ENCODE results near the gene PMM1.

DNA sequence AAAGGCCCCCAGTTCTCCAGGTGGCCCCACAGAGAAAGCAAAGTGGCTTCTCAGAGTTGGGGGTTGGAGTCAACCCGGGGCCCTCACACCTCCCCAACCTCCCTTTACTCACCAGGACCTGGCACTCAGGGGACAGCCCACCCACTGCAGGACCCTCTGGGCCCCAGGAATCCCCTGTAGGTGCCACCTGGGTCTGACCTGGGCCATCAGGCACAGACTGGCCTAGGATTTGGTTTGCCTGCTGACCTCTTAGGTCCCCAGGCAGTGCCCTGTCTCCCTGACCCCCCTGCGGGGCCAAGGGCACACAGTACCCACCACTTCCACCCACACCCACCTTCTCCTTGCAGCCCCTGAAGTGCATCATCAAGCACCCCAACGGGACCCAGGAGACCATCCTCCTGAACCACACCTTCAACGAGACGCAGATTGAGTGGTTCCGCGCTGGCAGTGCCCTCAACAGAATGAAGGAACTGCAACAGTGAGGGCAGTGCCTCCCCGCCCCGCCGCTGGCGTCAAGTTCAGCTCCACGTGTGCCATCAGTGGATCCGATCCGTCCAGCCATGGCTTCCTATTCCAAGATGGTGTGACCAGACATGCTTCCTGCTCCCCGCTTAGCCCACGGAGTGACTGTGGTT lies 61.4 kb downstream of the PMM1 start:
- TF ChIP-seq, protein P1, sequence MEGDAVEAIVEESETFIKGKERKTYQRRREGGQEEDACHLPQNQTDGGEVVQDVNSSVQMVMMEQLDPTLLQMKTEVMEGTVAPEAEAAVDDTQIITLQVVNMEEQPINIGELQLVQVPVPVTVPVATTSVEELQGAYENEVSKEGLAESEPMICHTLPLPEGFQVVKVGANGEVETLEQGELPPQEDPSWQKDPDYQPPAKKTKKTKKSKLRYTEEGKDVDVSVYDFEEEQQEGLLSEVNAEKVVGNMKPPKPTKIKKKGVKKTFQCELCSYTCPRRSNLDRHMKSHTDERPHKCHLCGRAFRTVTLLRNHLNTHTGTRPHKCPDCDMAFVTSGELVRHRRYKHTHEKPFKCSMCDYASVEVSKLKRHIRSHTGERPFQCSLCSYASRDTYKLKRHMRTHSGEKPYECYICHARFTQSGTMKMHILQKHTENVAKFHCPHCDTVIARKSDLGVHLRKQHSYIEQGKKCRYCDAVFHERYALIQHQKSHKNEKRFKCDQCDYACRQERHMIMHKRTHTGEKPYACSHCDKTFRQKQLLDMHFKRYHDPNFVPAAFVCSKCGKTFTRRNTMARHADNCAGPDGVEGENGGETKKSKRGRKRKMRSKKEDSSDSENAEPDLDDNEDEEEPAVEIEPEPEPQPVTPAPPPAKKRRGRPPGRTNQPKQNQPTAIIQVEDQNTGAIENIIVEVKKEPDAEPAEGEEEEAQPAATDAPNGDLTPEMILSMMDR (optimal IDR thresholded peaks at IDR 0.05 in 1 of 3, IDR thresholded peaks at IDR 0.05 in 1 of 3, conservative IDR thresholded peaks at IDR 0.05 in 1 of 3; ENCODE audit: extremely low read depth in 1 of 3, insufficient read depth in 2 of 3, low read length in 3 of 3) = no peak
- no peak for TF ChIP-seq EZH2 (IDR thresholded peaks at IDR 0.05; ENCODE audit: low read length)
